ENCODE measurements around the gene SLC33A1. TPM values are rescaled to one million over a fixed set of nuclear protein-coding genes. Genes with fewer than 3 reads are reported as not detected.

SLC33A1 gene
- total and polyA plus RNA-seq, 2 of the 13 experiments (the other 11 are each of a cell fraction or from before 2014, with no cell fraction given) = 20.0 to 32.1 TPM

GRCh38 chr3:155805204-155805801, 48.9 kb downstream of the SLC33A1 start (continued):
- no peak for TF ChIP-seq ZNF574 (CRISPR knock-in tag; IDR thresholded peaks at IDR 0.05)
- peak; percentile 77 for TF ChIP-seq ETV5 (CRISPR knock-in tag; IDR thresholded peaks at IDR 0.05; ENCODE audit: borderline replicate concordance)
- no peak; the same call in 1 of the 2 replicates for TF ChIP-seq SMAD3 (CRISPR knock-in tag; IDR thresholded peaks at IDR 0.05)
- no peak for TF ChIP-seq ZNF17 (CRISPR knock-in tag; IDR thresholded peaks at IDR 0.05)

DNA sequence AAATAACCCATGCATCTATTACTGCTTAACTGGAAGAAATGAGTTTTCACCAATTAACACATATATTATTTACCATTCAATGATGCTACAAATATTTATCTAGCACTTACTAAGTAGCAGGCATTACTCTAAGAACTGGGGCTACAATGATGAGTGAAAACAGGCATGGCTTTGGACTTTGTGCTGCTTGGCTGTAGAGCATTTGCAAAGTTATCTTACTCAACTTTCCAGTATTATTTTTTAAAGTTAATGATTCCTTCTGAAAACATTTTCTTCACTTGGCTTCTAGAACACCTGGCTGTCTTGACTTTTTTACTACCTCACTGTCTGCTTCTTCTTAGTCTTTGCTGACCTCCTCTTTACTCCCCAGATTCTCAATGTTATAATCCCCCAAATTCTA, 49.9 kb downstream of the SLC33A1 start:
- peaks cover 18% of the 10 kb centered on the region for H3K4me1 ChIP-seq (ENCODE audit: insufficient read depth, low read length)
- ATAC-seq (peak; percentile 16; the same call in 1 of the 3 replicates), DNase-seq (ENCODE audit: low spot score) (peak; percentile 40), FAIRE-seq (peak; percentile 44)
- peaks cover 0 to 2% of the 10 kb centered on the region in 2 experiments; a peak in 2 of 5 replicates for H3K36me3 ChIP-seq (replicated peaks in 1 of 2; ENCODE audit: control insufficient read depth in 1 of 2, insufficient read depth in 2 of 2, low read length in 2 of 2)
- ChIA-PET POLR2A (no interaction called here), CTCF (ENCODE audit: low intra/inter-chr PET ratio, low total read pairs) (no interaction called here)
- H3K79me2 ChIP-seq (ENCODE audit: insufficient read depth, low read length) = no peaks in the 10 kb centered on the region
- TF ChIP-seq RCOR2 (CRISPR knock-in tag; IDR thresholded peaks at IDR 0.05) = 0 out of 2 replicates have a peak, but pooled peaks have one; percentile 21
- no peak for TF ChIP-seq ZIK1 (CRISPR knock-in tag; IDR thresholded peaks at IDR 0.05; ENCODE audit: borderline replicate concordance, low read depth)
- no peak for TF ChIP-seq FOXP1 (IDR thresholded peaks at IDR 0.05)
- TF ChIP-seq FOXP1 (CRISPR knock-in tag; IDR thresholded peaks at IDR 0.05) = 0 out of 2 replicates have a peak, but pooled peaks have one; percentile 20
- TF ChIP-seq ZBTB10 (CRISPR knock-in tag; IDR thresholded peaks at IDR 0.05; ENCODE audit: borderline replicate concordance) = no peak
- 0 out of 2 replicates have a peak, but pooled peaks have one; percentile 3 for TF ChIP-seq IRF2 (CRISPR knock-in tag; IDR thresholded peaks at IDR 0.05)
- TF ChIP-seq ZNF614 (CRISPR knock-in tag; IDR thresholded peaks at IDR 0.05; ENCODE audit: borderline replicate concordance) = no peak
- no peak for TF ChIP-seq ZNF44 (CRISPR knock-in tag; IDR thresholded peaks at IDR 0.05)
- peak; percentile 58 for TF ChIP-seq HNF4A (CRISPR knock-in tag; IDR thresholded peaks at IDR 0.05)
- no peak for TF ChIP-seq IKZF4 (CRISPR knock-in tag; IDR thresholded peaks at IDR 0.05; ENCODE audit: borderline replicate concordance, low read depth, not compliant biosample characterization)
- peak overlapping the region in 1 of 3 experiments; percentile 19; a peak in 1 of 6 replicates for H3K4me3 ChIP-seq (replicated peaks in 1 of 3; ENCODE audit: insufficient read depth in 1 of 3, low read depth in 2 of 3, low read length in 3 of 3)
- H3K9ac ChIP-seq (ENCODE audit: insufficient read depth, low read depth, low read length) = no peak overlapping the region
- H4K20me1 ChIP-seq (ENCODE audit: insufficient read depth, low read length) = no peaks in the 10 kb centered on the region
- H3K9me3 ChIP-seq (ENCODE audit: low read length) = no peaks in the 10 kb centered on the region
- peak overlapping the region; percentile 89 for H3K27ac ChIP-seq (ENCODE audit: extremely low read length, insufficient read depth, low read length)
- H2AFZ ChIP-seq (ENCODE audit: low read length) = no peak overlapping the region
- H3K4me2 ChIP-seq (ENCODE audit: low read depth, low read length) = peak overlapping the region; percentile 94
- H3K27me3 ChIP-seq (ENCODE audit: control insufficient read depth in 1 of 2, insufficient read depth in 2 of 2, low read length in 2 of 2) = no peaks in the 10 kb centered on the region
- in situ Hi-C loops (cut with HindIII; ENCODE audit: extremely low pct_ligation_motif_present, low pct_unique_long_range_greater_than_20kb) (no loop called here), intact Hi-C loops (cut with micrococcal nuclease; ENCODE audit: unreplicated experiment) (no loop called here)
- BruUV-seq (replicated peaks) = TSS peak; percentile 56
